ENCODE measurements around the gene ALDH3B2.

DNA sequence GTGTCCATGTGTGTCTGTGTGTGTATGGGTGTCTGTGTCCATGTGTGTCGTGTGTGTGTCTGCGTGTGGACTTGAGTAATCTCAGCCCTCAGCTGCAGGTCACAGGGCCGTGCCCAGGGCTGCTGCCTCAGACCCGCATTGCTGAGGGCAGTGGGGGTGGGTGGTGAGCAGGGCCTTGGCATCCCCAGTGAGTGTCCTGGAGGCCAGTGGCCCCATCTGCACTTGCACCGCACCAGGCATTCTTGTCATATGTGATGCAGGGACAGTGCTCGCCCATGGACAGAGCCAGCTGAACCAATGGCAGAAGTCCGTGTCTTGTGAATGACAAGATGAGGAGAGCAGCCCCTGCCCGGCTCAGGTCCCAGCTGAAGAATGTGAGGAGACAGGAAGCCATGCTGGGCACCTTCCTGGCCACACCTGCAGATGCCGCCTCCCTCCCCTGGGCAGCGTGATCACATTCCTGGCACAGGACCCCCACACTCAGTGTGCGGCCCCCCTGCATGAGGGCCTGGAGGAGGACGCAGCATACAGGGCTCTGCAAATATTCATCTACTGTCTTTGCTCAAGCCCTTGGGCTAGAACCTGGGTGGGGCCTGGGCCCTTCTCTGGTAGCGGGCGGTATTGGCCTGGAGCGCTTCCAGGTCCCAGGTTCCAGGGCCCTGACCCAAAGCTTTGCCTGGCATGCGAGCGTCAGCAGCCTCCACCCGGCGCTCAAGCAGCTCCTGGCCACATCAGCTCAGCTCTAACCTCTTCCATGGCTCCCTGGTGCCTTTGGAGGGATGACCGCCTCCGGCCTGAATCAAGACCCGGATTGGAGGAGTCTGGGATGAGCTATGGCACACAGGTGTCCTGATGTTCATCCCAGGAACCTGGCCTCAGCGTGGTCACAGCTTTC, 3.9 kb downstream of the ALDH3B2 start:
- TF ChIP-seq, protein P1, sequence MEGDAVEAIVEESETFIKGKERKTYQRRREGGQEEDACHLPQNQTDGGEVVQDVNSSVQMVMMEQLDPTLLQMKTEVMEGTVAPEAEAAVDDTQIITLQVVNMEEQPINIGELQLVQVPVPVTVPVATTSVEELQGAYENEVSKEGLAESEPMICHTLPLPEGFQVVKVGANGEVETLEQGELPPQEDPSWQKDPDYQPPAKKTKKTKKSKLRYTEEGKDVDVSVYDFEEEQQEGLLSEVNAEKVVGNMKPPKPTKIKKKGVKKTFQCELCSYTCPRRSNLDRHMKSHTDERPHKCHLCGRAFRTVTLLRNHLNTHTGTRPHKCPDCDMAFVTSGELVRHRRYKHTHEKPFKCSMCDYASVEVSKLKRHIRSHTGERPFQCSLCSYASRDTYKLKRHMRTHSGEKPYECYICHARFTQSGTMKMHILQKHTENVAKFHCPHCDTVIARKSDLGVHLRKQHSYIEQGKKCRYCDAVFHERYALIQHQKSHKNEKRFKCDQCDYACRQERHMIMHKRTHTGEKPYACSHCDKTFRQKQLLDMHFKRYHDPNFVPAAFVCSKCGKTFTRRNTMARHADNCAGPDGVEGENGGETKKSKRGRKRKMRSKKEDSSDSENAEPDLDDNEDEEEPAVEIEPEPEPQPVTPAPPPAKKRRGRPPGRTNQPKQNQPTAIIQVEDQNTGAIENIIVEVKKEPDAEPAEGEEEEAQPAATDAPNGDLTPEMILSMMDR (IDR thresholded peaks at IDR 0.05 in 8 of 11, conservative IDR thresholded peaks at IDR 0.05 in 3 of 11): no peak
- TF ChIP-seq POLR2A (IDR thresholded peaks at IDR 0.05): no peak
